Measurements from ENCODE around the gene NELFCD. TPM values are rescaled to one million over a fixed set of nuclear protein-coding genes. Genes with fewer than 3 reads are reported as not detected.

Gene NELFCD
- total RNA-seq, 8 experiments from 2014 or later = 31.0 to 126 (median 65.7) TPM

GRCh38 chr20:58991715-58992114 lies 10.7 kb downstream of the NELFCD start:
- WGBS, 10 experiments = 73 to 93% (median 80%) methylated on average over 2 to 9 of the region's 9 CpGs
- ATAC-seq (replicated peaks in 6 of 8) = no peak
- Histone ChIP-seq H3K27ac (no peak overlapping the region), H3K4me1 (replicated peaks in 1 of 2) (peaks cover 0 to 28% of the 10 kb centered on the region in 2 donors), H3K4me3 (no peak overlapping the region)
- in situ Hi-C loops (cut with MboI; ENCODE audit: low pct_unique_long_range_greater_than_20kb in 2 of 9, low sequenced_read_pairs in 9 of 9, unreplicated experiment in 9 of 9) = no loop called here

GRCh38 chr20:58992911-58993310 lies 11.9 kb downstream of the NELFCD start:
- H3K4me1 ChIP-seq (replicated peaks in 1 of 2) = peaks cover 0 to 28% of the 10 kb centered on the region in 2 donors
- no peak for ATAC-seq (replicated peaks in 6 of 8)
- in situ Hi-C loops (cut with MboI; ENCODE audit: low pct_unique_long_range_greater_than_20kb in 2 of 9, low sequenced_read_pairs in 9 of 9, unreplicated experiment in 9 of 9) = no loop called here
- no peak overlapping the region for H3K27ac ChIP-seq
- 69 to 100% (median 100%) methylated on average over 1 to 3 of the region's 3 CpGs; no CpG with 5 or more reads in 3 of the 10 experiments for WGBS, 10 experiments
- no peak overlapping the region for H3K4me3 ChIP-seq

- in situ Hi-C loops (cut with MboI; ENCODE audit: low pct_unique_long_range_greater_than_20kb in 2 of 9, low sequenced_read_pairs in 9 of 9, unreplicated experiment in 9 of 9) = no loop called here
- Histone ChIP-seq H3K4me1 (replicated peaks in 1 of 2) (peaks cover 0 to 28% of the 10 kb centered on the region in 2 donors), H3K27ac (no peak overlapping the region), H3K4me3 (no peak overlapping the region)
- ATAC-seq (replicated peaks in 6 of 8) = no peak
- WGBS, 10 experiments = 82 to 100% (median 89%) methylated on average over 2 to 15 of the region's 23 CpGs; no CpG with 5 or more reads in 3 of the 10 experiments
These were observed 12.5 kb downstream of the NELFCD start for GRCh38 chr20:58993332-58994248.

- 16 to 100% (median 78%) methylated on average over 2 to 10 of the region's 17 CpGs; no CpG with 5 or more reads in 2 of the 10 experiments for WGBS, 10 experiments
- Histone ChIP-seq H3K4me1 (replicated peaks in 1 of 2) (peaks cover 0 to 28% of the 10 kb centered on the region in 2 donors), H3K4me3 (no peak overlapping the region), H3K27ac (no peak overlapping the region)
- ATAC-seq (replicated peaks in 6 of 8) = no peak
- in situ Hi-C loops (cut with MboI; ENCODE audit: low pct_unique_long_range_greater_than_20kb in 2 of 9, low sequenced_read_pairs in 9 of 9, unreplicated experiment in 9 of 9) = no loop called here
These were observed 13.5 kb downstream of the NELFCD start for GRCh38 chr20:58994390-58995159.

GRCh38 chr20:58995461-58996225 lies 14.6 kb downstream of the NELFCD start:
- Histone ChIP-seq H3K4me1 (replicated peaks in 1 of 2) (peaks cover 0 to 28% of the 10 kb centered on the region in 2 donors), H3K4me3 (no peak overlapping the region), H3K27ac (peak overlapping the region in 1 of 2 donors; percentile 6)
- ATAC-seq (replicated peaks in 6 of 8) = peak in 2 of 8 experiments; percentile 8 to 19
- WGBS, 10 experiments = 28 to 100% (median 60%) methylated on average over 1 to 12 of the region's 18 CpGs; no CpG with 5 or more reads in 1 of the 10 experiments
- in situ Hi-C loops (cut with MboI; ENCODE audit: low pct_unique_long_range_greater_than_20kb in 2 of 9, low sequenced_read_pairs in 9 of 9, unreplicated experiment in 9 of 9) = no loop called here

- in situ Hi-C loops (cut with MboI; ENCODE audit: low pct_unique_long_range_greater_than_20kb in 2 of 9, low sequenced_read_pairs in 9 of 9, unreplicated experiment in 9 of 9) = no loop called here
- H3K27ac ChIP-seq = peak overlapping the region in 1 of 2 donors; percentile 6
- H3K4me1 ChIP-seq (replicated peaks in 1 of 2) = peaks cover 0 to 26% of the 10 kb centered on the region in 2 donors
- no peak overlapping the region for H3K4me3 ChIP-seq
- WGBS, 10 experiments = 0 to 100% (median 90%) methylated on average over 1 to 8 of the region's 12 CpGs; no CpG with 5 or more reads in 3 of the 10 experiments
- ATAC-seq (replicated peaks in 6 of 8) = no peak
These were observed 15.2 kb downstream of the NELFCD start for GRCh38 chr20:58996226-58996611.

GRCh38 chr20:58997141-58997770 lies 16.2 kb downstream of the NELFCD start:
- Histone ChIP-seq H3K27ac (no peak overlapping the region), H3K4me3 (no peak overlapping the region), H3K4me1 (replicated peaks in 1 of 2) (peaks cover 0 to 24% of the 10 kb centered on the region in 2 donors)
- in situ Hi-C loops (cut with MboI; ENCODE audit: low pct_unique_long_range_greater_than_20kb in 2 of 9, low sequenced_read_pairs in 9 of 9, unreplicated experiment in 9 of 9) = no loop called here
- WGBS, 10 experiments = 85 to 100% (median 95%) methylated on average over 1 to 19 of the region's 24 CpGs
- ATAC-seq (replicated peaks in 6 of 8) = peak in 1 of 8 experiments; percentile 25

GRCh38 chr20:58998656-58999055 lies 17.6 kb downstream of the NELFCD start:
- Histone ChIP-seq H3K4me3 (no peak overlapping the region), H3K4me1 (replicated peaks in 1 of 2) (peaks cover 4 to 32% of the 10 kb centered on the region in 2 donors), H3K27ac (no peak overlapping the region)
- ATAC-seq (replicated peaks in 6 of 8) = no peak
- 80 to 100% (median 96%) methylated on average over 1 to 9 of the region's 11 CpGs; no CpG with 5 or more reads in 1 of the 10 experiments for WGBS, 10 experiments
- in situ Hi-C loops (cut with MboI; ENCODE audit: low pct_unique_long_range_greater_than_20kb in 2 of 9, low sequenced_read_pairs in 9 of 9, unreplicated experiment in 9 of 9) = no loop called here

GRCh38 chr20:59000326-59000725 lies 19.3 kb downstream of the NELFCD start:
- in situ Hi-C loops (cut with MboI; ENCODE audit: low pct_unique_long_range_greater_than_20kb in 2 of 9, low sequenced_read_pairs in 9 of 9, unreplicated experiment in 9 of 9) = no loop called here
- no peak for ATAC-seq (replicated peaks in 6 of 8)
- Histone ChIP-seq H3K4me3 (no peak overlapping the region), H3K4me1 (replicated peaks in 1 of 2) (peaks cover 4 to 20% of the 10 kb centered on the region in 2 donors), H3K27ac (no peak overlapping the region)
- WGBS, 10 experiments = 57 to 100% (median 80%) methylated on average over 1 to 2 of the region's 3 CpGs; no CpG with 5 or more reads in 6 of the 10 experiments

GRCh38 chr20:59001068-59001448 lies 20.0 kb downstream of the NELFCD start:
- in situ Hi-C loops (cut with MboI; ENCODE audit: low pct_unique_long_range_greater_than_20kb in 2 of 9, low sequenced_read_pairs in 9 of 9, unreplicated experiment in 9 of 9) = no loop called here
- Histone ChIP-seq H3K4me1 (replicated peaks in 1 of 2) (peaks cover 4 to 13% of the 10 kb centered on the region in 2 donors), H3K4me3 (no peak overlapping the region), H3K27ac (no peak overlapping the region)
- 67 to 70% (median 70%) methylated on average over 2 to 5 of the region's 13 CpGs; no CpG with 5 or more reads in 7 of the 10 experiments for WGBS, 10 experiments
- ATAC-seq (replicated peaks in 6 of 8) = no peak

GRCh38 chr20:59001449-59002171 lies 20.6 kb downstream of the NELFCD start:
- H3K4me3 ChIP-seq = no peak overlapping the region
- no peak overlapping the region for H3K27ac ChIP-seq
- 67 to 100% (median 93%) methylated on average over 3 to 14 of the region's 27 CpGs; no CpG with 5 or more reads in 6 of the 10 experiments for WGBS, 10 experiments
- no peak for ATAC-seq (replicated peaks in 6 of 8)
- H3K4me1 ChIP-seq (replicated peaks in 1 of 2) = peaks cover 6 to 11% of the 10 kb centered on the region in 2 donors
- in situ Hi-C loops (cut with MboI; ENCODE audit: low pct_unique_long_range_greater_than_20kb in 2 of 9, low sequenced_read_pairs in 9 of 9, unreplicated experiment in 9 of 9) = no loop called here
